Glutamatergic neuron (in vitro differentiated cells): ENCODE results near the gene VPS29. TPM values are rescaled to one million over a fixed set of nuclear protein-coding genes. Genes with fewer than 3 reads are reported as not detected.
"Not testable (repeated sequence)": the region's sequence is repeated elsewhere in the genome, so short reads cannot be mapped to it uniquely, and the experiment has no call there.

Experiments used
- DNase-seq: peaks from one replicate; pipeline ENCODE4 v3.0.0; 2022
- H3K27ac Mint-ChIP-seq: one replicate; pipeline ENCODE4 v1.8.0; 2020; ENCODE audit warnings: mild to moderate bottlenecking, mixed read lengths, inconsistent platforms; ENCODE audit not compliant: unreplicated experiment
- H3K27me3 Mint-ChIP-seq: one replicate; pipeline ENCODE4 v1.8.0; 2020; ENCODE audit warnings: mild to moderate bottlenecking, moderate library complexity, mixed read lengths, inconsistent platforms; ENCODE audit not compliant: unreplicated experiment
- H3K36me3 Mint-ChIP-seq: one replicate; pipeline ENCODE4 v1.8.0; 2020; ENCODE audit warnings: mild to moderate bottlenecking, mixed read lengths, inconsistent platforms; ENCODE audit not compliant: unreplicated experiment
- H3K4me1 Mint-ChIP-seq: one replicate; pipeline ENCODE4 v1.8.0; 2020; ENCODE audit warnings: mild to moderate bottlenecking, low read depth, mixed read lengths, inconsistent platforms; ENCODE audit not compliant: unreplicated experiment
- H3K4me3 Mint-ChIP-seq: one replicate; pipeline ENCODE4 v1.8.0; 2020; ENCODE audit warnings: mild to moderate bottlenecking, mixed read lengths, inconsistent platforms; ENCODE audit not compliant: unreplicated experiment
- H3K9me3 Mint-ChIP-seq: one replicate; pipeline ENCODE4 v1.8.0; 2020; ENCODE audit warnings: mild to moderate bottlenecking, moderate library complexity, mixed read lengths, inconsistent platforms; ENCODE audit not compliant: unreplicated experiment
- total RNA-seq: library from RNA; stranded (reverse); fragmentation: NEBNext Ultra II Directional; extraction: Animal tissue kit (Norgen Biotek cat#: 25700); gene quantifications from one replicate; pipeline ENCODE4 v1.2.1, GENCODE V29; 2021; ENCODE audit not compliant: unreplicated experiment
- TF ChIP-seq, protein P1 (sequence below): fragments of 200-600 bp; sonication (generic); IDR thresholded peaks from one replicate; pipeline ENCODE4 v1.5.0; 2021; ENCODE audit not compliant: partially characterized antibody, unreplicated experiment

VPS29 gene
- total RNA-seq, 1 donor from 2014 or later, result 94.6 TPM

GRCh38 chr12:110546339-110546738 is 44.4 kb upstream of the VPS29 start:
- H3K27me3 Mint-ChIP-seq, result no peaks in the 10 kb centered on the region
- H3K27ac Mint-ChIP-seq, result no peak overlapping the region
- no peak for DNase-seq
- H3K9me3 Mint-ChIP-seq, result no peaks in the 10 kb centered on the region
- TF ChIP-seq, protein P1, sequence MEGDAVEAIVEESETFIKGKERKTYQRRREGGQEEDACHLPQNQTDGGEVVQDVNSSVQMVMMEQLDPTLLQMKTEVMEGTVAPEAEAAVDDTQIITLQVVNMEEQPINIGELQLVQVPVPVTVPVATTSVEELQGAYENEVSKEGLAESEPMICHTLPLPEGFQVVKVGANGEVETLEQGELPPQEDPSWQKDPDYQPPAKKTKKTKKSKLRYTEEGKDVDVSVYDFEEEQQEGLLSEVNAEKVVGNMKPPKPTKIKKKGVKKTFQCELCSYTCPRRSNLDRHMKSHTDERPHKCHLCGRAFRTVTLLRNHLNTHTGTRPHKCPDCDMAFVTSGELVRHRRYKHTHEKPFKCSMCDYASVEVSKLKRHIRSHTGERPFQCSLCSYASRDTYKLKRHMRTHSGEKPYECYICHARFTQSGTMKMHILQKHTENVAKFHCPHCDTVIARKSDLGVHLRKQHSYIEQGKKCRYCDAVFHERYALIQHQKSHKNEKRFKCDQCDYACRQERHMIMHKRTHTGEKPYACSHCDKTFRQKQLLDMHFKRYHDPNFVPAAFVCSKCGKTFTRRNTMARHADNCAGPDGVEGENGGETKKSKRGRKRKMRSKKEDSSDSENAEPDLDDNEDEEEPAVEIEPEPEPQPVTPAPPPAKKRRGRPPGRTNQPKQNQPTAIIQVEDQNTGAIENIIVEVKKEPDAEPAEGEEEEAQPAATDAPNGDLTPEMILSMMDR, result no peak
- H3K4me3 Mint-ChIP-seq, result no peak overlapping the region
- H3K4me1 Mint-ChIP-seq, result no peaks in the 10 kb centered on the region
- H3K36me3 Mint-ChIP-seq, result peaks cover 3% of the 10 kb centered on the region

DNA sequence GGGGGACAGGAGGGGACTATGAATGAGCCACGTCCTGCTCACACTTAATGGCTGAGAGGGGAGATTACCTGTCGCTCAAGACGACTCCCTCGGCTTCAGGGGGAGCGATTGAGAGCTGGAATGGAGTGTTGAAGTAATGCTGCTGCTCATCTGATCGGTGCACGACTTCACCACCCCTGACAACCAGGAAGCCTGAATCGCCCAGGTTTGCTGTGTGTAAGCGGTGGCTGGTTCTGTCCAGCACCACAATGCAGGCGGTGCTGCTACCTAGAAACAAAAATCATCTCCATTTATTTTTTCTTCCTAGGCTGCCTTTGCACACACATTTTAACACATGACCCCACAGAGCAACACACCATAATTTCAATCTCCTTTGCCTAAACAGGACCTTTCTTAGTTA is 43.9 kb upstream of the VPS29 start:
- H3K36me3 Mint-ChIP-seq, result peaks cover 3% of the 10 kb centered on the region
- DNase-seq, result no peak
- no peak overlapping the region for H3K4me3 Mint-ChIP-seq

DNA sequence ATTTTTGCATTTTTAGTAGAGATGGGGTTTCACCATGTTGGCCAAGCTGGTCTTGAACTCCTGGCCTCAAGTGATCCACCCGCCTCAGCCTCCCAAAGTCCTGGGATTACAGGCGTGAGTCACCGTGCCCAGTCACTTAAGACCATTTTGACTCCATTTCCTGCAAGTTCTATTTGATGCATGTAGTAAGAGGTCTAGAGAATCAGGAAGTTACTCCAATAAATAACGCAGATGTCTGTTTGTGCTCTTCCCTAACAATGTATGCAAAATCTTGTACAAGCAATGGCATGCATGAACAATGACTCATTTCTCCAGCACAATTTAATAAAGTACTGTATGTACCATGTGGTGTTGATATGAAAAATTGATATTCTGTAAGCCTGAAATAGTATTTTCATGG is 43.3 kb upstream of the VPS29 start:
- not testable (repeated sequence) for H3K4me3 Mint-ChIP-seq, H3K36me3 Mint-ChIP-seq, H3K27ac Mint-ChIP-seq, H3K4me1 Mint-ChIP-seq, H3K27me3 Mint-ChIP-seq, H3K9me3 Mint-ChIP-seq, DNase-seq

More for the DNA sequence above, 43.9 kb upstream of the VPS29 start:
- Mint-ChIP-seq H3K4me1 (no peaks in the 10 kb centered on the region), H3K27ac (no peak overlapping the region), H3K27me3 (no peaks in the 10 kb centered on the region), H3K9me3 (no peaks in the 10 kb centered on the region)
- TF ChIP-seq, protein P1, result no peak

- no peak overlapping the region for H3K4me3 Mint-ChIP-seq
Measured at GRCh38 chr12:110543965-110544364, 42.1 kb upstream of the VPS29 start.

DNA sequence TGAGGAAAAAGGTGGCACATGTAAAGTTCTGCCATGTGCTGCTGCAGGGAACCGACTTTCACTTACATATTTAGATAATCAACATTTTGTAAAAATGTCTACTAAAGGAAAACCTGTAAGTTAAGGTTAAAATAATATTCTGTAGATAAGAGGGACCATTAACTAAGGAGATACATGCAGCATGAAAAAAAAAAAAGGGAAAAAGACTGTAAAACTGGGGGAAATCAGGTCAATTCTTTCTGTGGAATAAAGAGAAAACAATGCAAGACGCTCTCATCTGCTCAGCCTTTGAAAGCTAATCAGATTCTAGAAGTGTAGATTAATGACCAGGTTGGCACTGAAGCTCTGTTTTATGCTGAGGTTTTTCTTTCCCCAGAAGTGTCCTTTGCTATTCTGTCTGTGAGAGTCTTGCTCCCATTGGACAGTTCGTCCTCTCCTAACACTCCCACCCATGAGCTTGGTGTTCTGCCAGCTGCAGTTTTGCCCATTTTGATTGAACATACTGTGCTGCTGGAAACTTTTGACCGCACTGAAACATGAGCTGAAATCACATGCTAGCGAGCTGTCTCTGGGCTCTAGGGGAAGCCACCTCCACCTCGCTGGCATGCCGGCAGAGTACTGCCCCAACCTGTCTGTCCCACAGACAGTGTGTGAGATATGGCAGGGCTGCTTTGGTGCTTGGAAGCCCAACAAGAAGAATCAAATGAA is 41.5 kb upstream of the VPS29 start:
- H3K27ac Mint-ChIP-seq, result no peak overlapping the region
- no peak for DNase-seq
- no peak overlapping the region for H3K4me3 Mint-ChIP-seq
- no peaks in the 10 kb centered on the region for H3K9me3 Mint-ChIP-seq
- TF ChIP-seq, protein P1, result no peak
- H3K27me3 Mint-ChIP-seq, result no peaks in the 10 kb centered on the region
- H3K4me1 Mint-ChIP-seq, result no peaks in the 10 kb centered on the region
- H3K36me3 Mint-ChIP-seq, result no peaks in the 10 kb centered on the region

More at GRCh38 chr12:110543965-110544364, 42.1 kb upstream of the VPS29 start:
- no peaks in the 10 kb centered on the region for H3K27me3 Mint-ChIP-seq
- no peak overlapping the region for H3K27ac Mint-ChIP-seq
- no peak for DNase-seq
- H3K9me3 Mint-ChIP-seq, result no peaks in the 10 kb centered on the region
- TF ChIP-seq, protein P1, result no peak
- H3K4me1 Mint-ChIP-seq, result no peaks in the 10 kb centered on the region
- no peaks in the 10 kb centered on the region for H3K36me3 Mint-ChIP-seq
